Measurements from ENCODE around the gene POLE2. TPM values are rescaled to one million over a fixed set of nuclear protein-coding genes. Genes with fewer than 3 reads are reported as not detected.
A peak's percentile ranks its signal among the peaks of the same experiment; 100 is the strongest.

POLE2 gene
- total RNA-seq, 1 experiment from 2014 or later = 13.2 TPM

GRCh38 chr14:49640540-49641417 is 47.2 kb downstream of the POLE2 start:
- no peaks in the 10 kb centered on the region for H3K27me3 Mint-ChIP-seq (ENCODE audit: unreplicated experiment)
- H3K9me3 Mint-ChIP-seq (ENCODE audit: low read depth, unreplicated experiment) = no peaks in the 10 kb centered on the region
- TF ChIP-seq CTCF (IDR thresholded peaks at IDR 0.05; ENCODE audit: unreplicated experiment) = no peak
- peaks cover 51% of the 10 kb centered on the region for H3K36me3 Mint-ChIP-seq (ENCODE audit: insufficient read depth, unreplicated experiment)
- H3K4me3 Mint-ChIP-seq (ENCODE audit: low read depth, unreplicated experiment) = no peak overlapping the region
- intact Hi-C loops (cut with micrococcal nuclease; ENCODE audit: unreplicated experiment) = no loop called here
- H3K27ac Mint-ChIP-seq (ENCODE audit: unreplicated experiment) = no peak overlapping the region
- CTCF ChIA-PET = no interaction called here
- peaks cover 32% of the 10 kb centered on the region for H3K4me1 Mint-ChIP-seq (ENCODE audit: low read depth, unreplicated experiment)
- BruUV-seq (replicated peaks) = no TSS peak
- DNase-seq = no peak

GRCh38 chr14:49637534-49638078 is 50.4 kb downstream of the POLE2 start:
- no peak for TF ChIP-seq CTCF (IDR thresholded peaks at IDR 0.05; ENCODE audit: unreplicated experiment)
- CTCF ChIA-PET = interaction anchor here (0.7 kb wide), 1 partner anchor 224 kb away, joined by 10 read pairs; no protein-coding TSS in a partner anchor
- intact Hi-C loops (cut with micrococcal nuclease; ENCODE audit: unreplicated experiment) = no loop called here
- no TSS peak for BruUV-seq (replicated peaks)
- no peak for DNase-seq
- Mint-ChIP-seq H3K9me3 (ENCODE audit: low read depth, unreplicated experiment) (no peaks in the 10 kb centered on the region), H3K27ac (ENCODE audit: unreplicated experiment) (no peak overlapping the region), H3K4me3 (ENCODE audit: low read depth, unreplicated experiment) (no peak overlapping the region), H3K27me3 (ENCODE audit: unreplicated experiment) (no peaks in the 10 kb centered on the region), H3K4me1 (ENCODE audit: low read depth, unreplicated experiment) (peaks cover 30% of the 10 kb centered on the region), H3K36me3 (ENCODE audit: insufficient read depth, unreplicated experiment) (peaks cover 75% of the 10 kb centered on the region)

- no TSS peak for BruUV-seq (replicated peaks)
- Mint-ChIP-seq H3K36me3 (ENCODE audit: insufficient read depth, unreplicated experiment) (peaks cover 77% of the 10 kb centered on the region), H3K4me1 (ENCODE audit: low read depth, unreplicated experiment) (peaks cover 23% of the 10 kb centered on the region), H3K27me3 (ENCODE audit: unreplicated experiment) (no peaks in the 10 kb centered on the region), H3K27ac (ENCODE audit: unreplicated experiment) (peak overlapping the region; percentile 100), H3K4me3 (ENCODE audit: low read depth, unreplicated experiment) (peak overlapping the region; percentile 97), H3K9me3 (ENCODE audit: low read depth, unreplicated experiment) (no peaks in the 10 kb centered on the region)
- CTCF ChIA-PET = no interaction called here
- no peak for DNase-seq
- intact Hi-C loops (cut with micrococcal nuclease; ENCODE audit: unreplicated experiment) = no loop called here
- TF ChIP-seq CTCF (IDR thresholded peaks at IDR 0.05; ENCODE audit: unreplicated experiment) = no peak
Observed at GRCh38 chr14:49636866-49637265, 51.1 kb downstream of the POLE2 start.

- peak within 1 kb of the TSS; percentile 100 for H3K27ac Mint-ChIP-seq (ENCODE audit: unreplicated experiment)
- no peaks in the 10 kb centered on the region for H3K9me3 Mint-ChIP-seq (ENCODE audit: low read depth, unreplicated experiment)
- peaks cover 20% of the 10 kb centered on the region for H3K4me1 Mint-ChIP-seq (ENCODE audit: low read depth, unreplicated experiment)
- BruUV-seq (replicated peaks) = TSS peak; percentile 9
- DNase-seq = peak; percentile 63
- CTCF ChIA-PET = interaction anchor here (0.9 to 2.6 kb wide), 8 partner anchors 11 to 227 kb away, joined by 3 to 27 read pairs (median 6); partner anchors contain the start of genes KLHDC1, KLHDC2, MGAT2 and NEMF
- no peaks in the 10 kb centered on the region for H3K27me3 Mint-ChIP-seq (ENCODE audit: unreplicated experiment)
- H3K36me3 Mint-ChIP-seq (ENCODE audit: insufficient read depth, unreplicated experiment) = peaks cover 74% of the 10 kb centered on the region
- TF ChIP-seq CTCF (IDR thresholded peaks at IDR 0.05; ENCODE audit: unreplicated experiment) = no peak
- intact Hi-C loops (cut with micrococcal nuclease; ENCODE audit: unreplicated experiment) = loop anchor here (5.0 kb wide), 1 partner anchor 133 kb away; the partner anchor contains the start of gene KLHDC2
- peak within 1 kb of the TSS; percentile 97 for H3K4me3 Mint-ChIP-seq (ENCODE audit: low read depth, unreplicated experiment)
Observed at GRCh38 chr14:49634547-49635334, 53.3 kb downstream of the POLE2 start, which contains the start of gene DNAAF2. TSS of gene DNAAF2 (minus strand) at chr14:49635244. CDS start at chr14:49635149, 95 bp downstream.
